HCT116 (cell line): ENCODE data around the gene NRP1. TPM values are rescaled to one million over a fixed set of nuclear protein-coding genes. Genes with fewer than 3 reads are reported as not detected.
A peak's percentile ranks its signal among the peaks of the same experiment; 100 is the strongest.

Experiments used
- ATAC-seq: fragments of 200-7000 bp; cut with Tn5 transposase; 2 replicates; pipeline ENCODE4 v1.9.1; 2020; ENCODE audit warnings: mild to moderate bottlenecking, moderate library complexity
- BruUV-seq: library from RNA; stranded (reverse); fragments of 400-500 nt; replicated peaks from 2 replicates; lab custom pipeline; 2021; lab: Mats Ljungman, UMichigan
- CTCF ChIA-PET: fragments of 300-600 bp; sonication (Branson Sonifier 250); formaldehyde crosslinking; loops from one replicate; lab custom pipeline; 2021; ENCODE audit warnings: antibody characterized with exemption; lab: Charles Lee
- POLR2A ChIA-PET: fragments of 300-600, 350-600 bp; sonication (Branson Sonifier 250); formaldehyde crosslinking; loops from one replicate; lab custom pipeline; 2021; ENCODE audit warnings: antibody characterized with exemption; lab: Charles Lee
- RAD21 ChIA-PET, 2 experiments: fragments of 300-600 bp; sonication (Branson Sonifier 250); formaldehyde crosslinking; loops; one replicate each; lab custom pipeline; 2023; ENCODE audit warnings: low total read pairs in 2 of 2; ENCODE audit not compliant: uncharacterized antibody in 2 of 2, unreplicated experiment in 2 of 2, low non-redundant PET in 1 of 2; lab: Charles Lee
- DNase-seq: peaks from one replicate; pipeline ENCODE4 v3.0.0-alpha.2; 2010; ENCODE audit warnings: low read depth, low spot score
- H2AFZ ChIP-seq: fragments of 200-600 bp; shearing (Covaris generic), sonication (generic); 2 replicates; pipeline ENCODE4 v1.6.1; 2017; ENCODE audit warnings: low read depth, mixed run types, mixed read lengths, antibody characterized with exemption, low read length; ENCODE audit not compliant: poor library complexity, severe bottlenecking
- H3K27ac ChIP-seq: 2 replicates; pipeline ENCODE4 v1.5.1; 2012; ENCODE audit warnings: low read depth, low read length
- H3K27me3 ChIP-seq: fragments of 200-600 bp; sonication (generic); 2 replicates; pipeline ENCODE4 v1.6.1; 2016; ENCODE audit warnings: mixed run types, low read length, mixed read lengths; ENCODE audit not compliant: insufficient read depth
- H3K36me3 ChIP-seq, 2 experiments: fragments of 200-500 bp in 1 of 2; fragments of 200-600 bp in 1 of 2; sonication (Bioruptor generic) in 1 of 2; sonication (generic) in 1 of 2; 2 replicates each; pipeline versions ENCODE4 v1.5.1 to v1.6.1; 2014 to 2016; ENCODE audit warnings: low read length in 2 of 2, inconsistent platforms in 1 of 2, mixed read lengths in 1 of 2, mixed run types in 1 of 2; ENCODE audit not compliant: insufficient read depth in 2 of 2, control insufficient read depth in 1 of 2
- H3K4me1 ChIP-seq, 2 experiments: fragments of 200-600 bp in 1 of 2; sonication (generic) in 1 of 2; 2 replicates each; pipeline versions ENCODE4 v1.5.1 to v1.6.1; 2012 to 2017; ENCODE audit warnings: low read length in 2 of 2, inconsistent platforms in 1 of 2, mild to moderate bottlenecking in 1 of 2, mixed read lengths in 1 of 2, mixed run types in 1 of 2, moderate library complexity in 1 of 2; ENCODE audit not compliant: insufficient read depth in 2 of 2, control insufficient read depth in 1 of 2
- H3K4me2 ChIP-seq: fragments of 200-600 bp; sonication (generic); 2 replicates; pipeline ENCODE4 v1.6.1; 2017; ENCODE audit warnings: mixed run types, low read length, mixed read lengths
- H3K4me3 ChIP-seq, 2 experiments: fragments of 200-600 bp in 1 of 2; sonication (generic) in 1 of 2; replicated peaks in 1 of 2; 2 replicates each; pipeline ENCODE4 v1.5.1; 2011 to 2016; ENCODE audit warnings: low read length in 2 of 2, control low read depth in 1 of 2, low read depth in 1 of 2, mild to moderate bottlenecking in 1 of 2, mixed read lengths in 1 of 2, mixed run types in 1 of 2
- H3K79me2 ChIP-seq: fragments of 200-600 bp; sonication (generic); 2 replicates; pipeline ENCODE4 v1.6.1; 2017; ENCODE audit warnings: mild to moderate bottlenecking, mixed run types, low read length, moderate library complexity, mixed read lengths; ENCODE audit not compliant: insufficient read depth
- H3K9ac ChIP-seq: fragments of 200-600 bp; sonication (generic); 2 replicates; pipeline ENCODE4 v1.6.1; 2016; ENCODE audit warnings: low read length, mixed read lengths
- H3K9me2 ChIP-seq: fragments of 200-600 bp; sonication (generic), shearing (Covaris generic); 2 replicates; pipeline ENCODE4 v1.6.1; 2017; ENCODE audit warnings: mixed run types, mild to moderate bottlenecking, moderate library complexity; ENCODE audit not compliant: insufficient read depth
- H3K9me3 ChIP-seq, 2 experiments: fragments of 200-500 bp in 1 of 2; fragments of 200-600 bp in 1 of 2; sonication (Bioruptor generic) in 1 of 2; sonication (generic) in 1 of 2; 2 replicates each; pipeline ENCODE4 v1.6.1; 2014 to 2017; ENCODE audit warnings: low read length in 2 of 2, mixed read lengths in 2 of 2, inconsistent platforms in 1 of 2, low read depth in 1 of 2, mild to moderate bottlenecking in 1 of 2, mixed run types in 1 of 2, moderate library complexity in 1 of 2; ENCODE audit not compliant: control insufficient read depth in 1 of 2, insufficient read depth in 1 of 2
- H4K20me1 ChIP-seq: fragments of 200-600 bp; sonication (generic), shearing (Covaris generic); 2 replicates; pipeline ENCODE4 v1.6.1; 2017; ENCODE audit warnings: mixed run types, mild to moderate bottlenecking, moderate library complexity; ENCODE audit not compliant: insufficient read depth
- CEBPB ChIP-seq: IDR thresholded peaks from 2 replicates; pipeline ENCODE4 v1.6.1; 2012; ENCODE audit warnings: low read depth
- CTCF ChIP-seq, 3 experiments: fragments of 200-600 bp in 1 of 3; sonication (generic) in 1 of 3; IDR thresholded peaks in 2 of 3; conservative IDR thresholded peaks in 1 of 3; 2 replicates each; pipeline ENCODE4 v1.5.1; 2012 to 2017; ENCODE audit warnings: low read depth in 2 of 3, low read length in 2 of 3, antibody characterized with exemption in 1 of 3, borderline replicate concordance in 1 of 3, control low read depth in 1 of 3, mild to moderate bottlenecking in 1 of 3, mixed read lengths in 1 of 3, mixed run types in 1 of 3, moderate library complexity in 1 of 3; ENCODE audit not compliant: insufficient read depth in 1 of 3
- EGR1 ChIP-seq: IDR thresholded peaks from 2 replicates; pipeline ENCODE4 v1.6.1; 2012; ENCODE audit warnings: low read depth
- EZH2 ChIP-seq: fragments of 200-600 bp; sonication (generic); IDR thresholded peaks from 2 replicates; pipeline ENCODE4 v1.6.1; 2017; ENCODE audit warnings: antibody characterized with exemption, mixed run types
- FOSL1 ChIP-seq: IDR thresholded peaks from 2 replicates; pipeline ENCODE4 v1.6.1; 2012; ENCODE audit warnings: low read depth
- JUND ChIP-seq: IDR thresholded peaks from 2 replicates; pipeline ENCODE4 v1.6.1; 2012
- POLR2A ChIP-seq: IDR thresholded peaks from 2 replicates; pipeline ENCODE4 v1.7.0; 2011; ENCODE audit warnings: borderline replicate concordance; ENCODE audit not compliant: insufficient read depth, insufficient read length; ENCODE audit errors: extremely low read depth
- POLR2AphosphoS5 ChIP-seq: IDR thresholded peaks from 2 replicates; pipeline ENCODE4 v1.6.1; 2011; ENCODE audit warnings: mild to moderate bottlenecking, low read depth, low read length, moderate library complexity
- RAD21 ChIP-seq: IDR thresholded peaks from 2 replicates; pipeline ENCODE4 v1.6.1; 2012; ENCODE audit warnings: low read depth, mild to moderate bottlenecking
- SIN3A ChIP-seq: IDR thresholded peaks from 2 replicates; pipeline ENCODE4 v1.6.1; 2012; ENCODE audit warnings: low read depth
- SP1 ChIP-seq: IDR thresholded peaks from 2 replicates; pipeline ENCODE4 v1.6.1; 2012; ENCODE audit warnings: low read depth
- SRF ChIP-seq: IDR thresholded peaks from 2 replicates; pipeline ENCODE4 v1.6.1; 2012; ENCODE audit warnings: low read depth
- TCF7L2 ChIP-seq: IDR thresholded peaks from 2 replicates; pipeline ENCODE4 v1.7.0; 2011; ENCODE audit warnings: borderline replicate concordance, inconsistent platforms; ENCODE audit not compliant: insufficient read depth, insufficient read length; ENCODE audit errors: extremely low read depth
- ZFX ChIP-seq: fragments of 450-650 bp; IDR thresholded peaks from 2 replicates; pipeline ENCODE4 v1.6.1; 2017
- ZNF274 ChIP-seq: fragments of 200-500 bp; sonication (Bioruptor generic); IDR thresholded peaks from 2 replicates; pipeline ENCODE4 v1.6.1; 2014; ENCODE audit warnings: mild to moderate bottlenecking, low read depth, low read length, inconsistent platforms
- intact Hi-C: fragments of 100-400 bp; cut with micrococcal nuclease; formaldehyde crosslinking; loops from 2 replicates; pipeline ENCODE4 v1.10.0; 2022
- total RNA-seq: library from RNA; stranded (reverse); gene quantifications from one replicate; pipeline ENCODE4 v1.2.1, GENCODE V29; 2021; ENCODE audit not compliant: unreplicated experiment
- TF ChIP-seq, protein P1 (sequence below): IDR thresholded peaks from 2 replicates; pipeline ENCODE4 v1.6.1; 2011; ENCODE audit warnings: mild to moderate bottlenecking, low read length, moderate library complexity; ENCODE audit not compliant: insufficient replicate concordance; ENCODE audit errors: extremely low read depth
- TF ChIP-seq, protein P2 (sequence below): IDR thresholded peaks from 2 replicates; pipeline ENCODE4 v1.6.1; 2012
- TF ChIP-seq, protein P3 (sequence below): IDR thresholded peaks from 2 replicates; pipeline ENCODE4 v1.6.1; 2012; ENCODE audit warnings: low read depth
- TF ChIP-seq, protein P4 (sequence below): IDR thresholded peaks from 2 replicates; pipeline ENCODE4 v1.6.1; 2012

The NRP1 gene
- total RNA-seq, 1 experiment from 2014 or later: 3.8 TPM

DNA sequence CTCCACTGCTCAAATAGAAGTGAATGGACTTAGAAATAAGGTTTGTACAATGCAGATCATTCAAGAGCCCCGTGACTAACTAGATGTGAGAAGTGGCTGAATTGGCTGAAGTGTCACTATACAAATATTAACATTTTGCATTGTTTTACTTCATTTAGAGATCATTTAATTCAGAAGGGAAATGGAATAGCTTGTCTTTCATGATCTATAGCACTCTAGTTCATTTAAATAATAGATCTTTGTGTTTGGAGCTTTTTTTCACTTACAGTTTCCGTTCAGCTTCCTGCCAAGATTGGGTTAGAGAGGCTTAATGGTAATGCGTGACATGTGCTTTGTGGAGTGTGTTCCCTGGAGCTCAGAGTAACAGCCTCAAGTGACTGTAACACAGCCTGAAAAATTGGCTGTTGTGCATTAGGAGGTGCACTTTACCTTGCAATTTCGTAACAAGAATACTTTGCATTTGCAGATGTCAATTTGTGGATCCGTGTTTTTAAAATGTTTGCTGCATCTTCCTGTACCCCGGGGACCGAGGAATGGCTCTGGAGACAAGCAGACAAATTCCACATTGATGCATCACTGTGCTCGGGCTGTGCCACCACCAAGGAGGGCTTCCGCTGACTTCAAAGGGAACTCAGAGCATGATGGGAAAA is 170.3 kb downstream of the NRP1 start:
- Histone ChIP-seq H3K27ac (no peak overlapping the region), H3K36me3 (no peaks in the 10 kb centered on the region), H3K79me2 (no peaks in the 10 kb centered on the region), H3K27me3 (no peaks in the 10 kb centered on the region), H3K9ac (no peak overlapping the region), H3K4me3 (0 out of 4 replicates have a peak overlapping the region, but pooled peaks of 1 of the 2 experiments have one; percentile 0), H3K9me3 (no peaks in the 10 kb centered on the region), H3K4me2 (peak overlapping the region; percentile 32), H4K20me1 (no peaks in the 10 kb centered on the region), H3K9me2 (no peaks in the 10 kb centered on the region), H3K4me1 (peaks cover 0 to 12% of the 10 kb centered on the region in 2 experiments; a peak in 2 of 4 replicates), H2AFZ (peak overlapping the region; percentile 80)
- BruUV-seq: no TSS peak
- intact Hi-C loops: no loop called here
- RAD21 ChIA-PET: interaction anchor here in 1 of 2 experiments (0.9 kb wide), 1 partner anchor 155 kb away, joined by 3 read pairs; no protein-coding TSS in a partner anchor
- POLR2A ChIA-PET: no interaction called here
- CTCF ChIA-PET: interaction anchor here (1.7 kb wide), 1 partner anchor 8 kb away, joined by 4 read pairs; no protein-coding TSS in a partner anchor
- ATAC-seq: peak; percentile 67; the same call in 1 of the 2 replicates
- no peak for DNase-seq
- TF ChIP-seq JUND: 0 out of 2 replicates have a peak, but pooled peaks have one; percentile 7
- TF ChIP-seq, protein P1, sequence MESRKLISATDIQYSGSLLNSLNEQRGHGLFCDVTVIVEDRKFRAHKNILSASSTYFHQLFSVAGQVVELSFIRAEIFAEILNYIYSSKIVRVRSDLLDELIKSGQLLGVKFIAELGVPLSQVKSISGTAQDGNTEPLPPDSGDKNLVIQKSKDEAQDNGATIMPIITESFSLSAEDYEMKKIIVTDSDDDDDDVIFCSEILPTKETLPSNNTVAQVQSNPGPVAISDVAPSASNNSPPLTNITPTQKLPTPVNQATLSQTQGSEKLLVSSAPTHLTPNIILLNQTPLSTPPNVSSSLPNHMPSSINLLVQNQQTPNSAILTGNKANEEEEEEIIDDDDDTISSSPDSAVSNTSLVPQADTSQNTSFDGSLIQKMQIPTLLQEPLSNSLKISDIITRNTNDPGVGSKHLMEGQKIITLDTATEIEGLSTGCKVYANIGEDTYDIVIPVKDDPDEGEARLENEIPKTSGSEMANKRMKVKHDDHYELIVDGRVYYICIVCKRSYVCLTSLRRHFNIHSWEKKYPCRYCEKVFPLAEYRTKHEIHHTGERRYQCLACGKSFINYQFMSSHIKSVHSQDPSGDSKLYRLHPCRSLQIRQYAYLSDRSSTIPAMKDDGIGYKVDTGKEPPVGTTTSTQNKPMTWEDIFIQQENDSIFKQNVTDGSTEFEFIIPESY: no peak
- no peak for TF ChIP-seq SRF
- TF ChIP-seq POLR2A: no peak
- TF ChIP-seq SP1: no peak
- no peak for TF ChIP-seq CEBPB
- TF ChIP-seq ZNF274: no peak
- no peak for TF ChIP-seq POLR2AphosphoS5
- TF ChIP-seq FOSL1: no peak
- peak; percentile 79 for TF ChIP-seq TCF7L2
- no peak for TF ChIP-seq EGR1
- no peak for TF ChIP-seq SIN3A
- no peak for TF ChIP-seq RAD21
- TF ChIP-seq ZFX: no peak
- TF ChIP-seq CTCF (IDR thresholded peaks at IDR 0.05 in 2 of 3, conservative IDR thresholded peaks at IDR 0.05 in 1 of 3; ENCODE audit: borderline replicate concordance in 1 of 3, insufficient read depth in 1 of 3, low read depth in 2 of 3, low read length in 2 of 3): no peak
- TF ChIP-seq, protein P2, sequence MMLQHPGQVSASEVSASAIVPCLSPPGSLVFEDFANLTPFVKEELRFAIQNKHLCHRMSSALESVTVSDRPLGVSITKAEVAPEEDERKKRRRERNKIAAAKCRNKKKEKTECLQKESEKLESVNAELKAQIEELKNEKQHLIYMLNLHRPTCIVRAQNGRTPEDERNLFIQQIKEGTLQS: no peak
- TF ChIP-seq, protein P3, sequence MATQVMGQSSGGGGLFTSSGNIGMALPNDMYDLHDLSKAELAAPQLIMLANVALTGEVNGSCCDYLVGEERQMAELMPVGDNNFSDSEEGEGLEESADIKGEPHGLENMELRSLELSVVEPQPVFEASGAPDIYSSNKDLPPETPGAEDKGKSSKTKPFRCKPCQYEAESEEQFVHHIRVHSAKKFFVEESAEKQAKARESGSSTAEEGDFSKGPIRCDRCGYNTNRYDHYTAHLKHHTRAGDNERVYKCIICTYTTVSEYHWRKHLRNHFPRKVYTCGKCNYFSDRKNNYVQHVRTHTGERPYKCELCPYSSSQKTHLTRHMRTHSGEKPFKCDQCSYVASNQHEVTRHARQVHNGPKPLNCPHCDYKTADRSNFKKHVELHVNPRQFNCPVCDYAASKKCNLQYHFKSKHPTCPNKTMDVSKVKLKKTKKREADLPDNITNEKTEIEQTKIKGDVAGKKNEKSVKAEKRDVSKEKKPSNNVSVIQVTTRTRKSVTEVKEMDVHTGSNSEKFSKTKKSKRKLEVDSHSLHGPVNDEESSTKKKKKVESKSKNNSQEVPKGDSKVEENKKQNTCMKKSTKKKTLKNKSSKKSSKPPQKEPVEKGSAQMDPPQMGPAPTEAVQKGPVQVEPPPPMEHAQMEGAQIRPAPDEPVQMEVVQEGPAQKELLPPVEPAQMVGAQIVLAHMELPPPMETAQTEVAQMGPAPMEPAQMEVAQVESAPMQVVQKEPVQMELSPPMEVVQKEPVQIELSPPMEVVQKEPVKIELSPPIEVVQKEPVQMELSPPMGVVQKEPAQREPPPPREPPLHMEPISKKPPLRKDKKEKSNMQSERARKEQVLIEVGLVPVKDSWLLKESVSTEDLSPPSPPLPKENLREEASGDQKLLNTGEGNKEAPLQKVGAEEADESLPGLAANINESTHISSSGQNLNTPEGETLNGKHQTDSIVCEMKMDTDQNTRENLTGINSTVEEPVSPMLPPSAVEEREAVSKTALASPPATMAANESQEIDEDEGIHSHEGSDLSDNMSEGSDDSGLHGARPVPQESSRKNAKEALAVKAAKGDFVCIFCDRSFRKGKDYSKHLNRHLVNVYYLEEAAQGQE: no peak
- TF ChIP-seq, protein P4, sequence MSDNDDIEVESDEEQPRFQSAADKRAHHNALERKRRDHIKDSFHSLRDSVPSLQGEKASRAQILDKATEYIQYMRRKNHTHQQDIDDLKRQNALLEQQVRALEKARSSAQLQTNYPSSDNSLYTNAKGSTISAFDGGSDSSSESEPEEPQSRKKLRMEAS: 0 out of 2 replicates have a peak, but pooled peaks have one; percentile 28
- no peak for TF ChIP-seq EZH2
